GM12875 (cell line): ENCODE measurements around the gene LCN10.

Experiments
- H3K4me3 ChIP-seq: one replicate; pipeline ENCODE4 v1.5.1; 2011; ENCODE audit warnings: low read depth, low read length, control low read depth
- CTCF ChIP-seq: IDR thresholded peaks from 2 replicates; pipeline ENCODE4 v1.5.1; 2011; ENCODE audit warnings: low read depth, mild to moderate bottlenecking, control low read depth, inconsistent platforms, low read length, moderate library complexity, borderline replicate concordance; ENCODE audit not compliant: insufficient read depth

LCN10 gene

GRCh38 chr9:136751244-136751643 lies 8.5 kb upstream of the LCN10 start:
- TF ChIP-seq CTCF: no peak
- no peak overlapping the region for H3K4me3 ChIP-seq

GRCh38 chr9:136750526-136750925 lies 7.8 kb upstream of the LCN10 start:
- no peak overlapping the region for H3K4me3 ChIP-seq
- no peak for TF ChIP-seq CTCF

GRCh38 chr9:136748666-136749611 lies 6.2 kb upstream of the LCN10 start:
- TF ChIP-seq CTCF: no peak
- no peak overlapping the region for H3K4me3 ChIP-seq

- H3K4me3 ChIP-seq: no peak within 1 kb of the TSS
- no peak for TF ChIP-seq CTCF
Measured at GRCh38 chr9:136748201-136748600, 5.5 kb upstream of the LCN10 start, which contains the start of gene LCN6. Gene LCN6 (minus strand): TSS chr9:136748525. CDS start chr9:136748483, 42 bp downstream.

GRCh38 chr9:136747161-136748060 lies 4.7 kb upstream of the LCN10 start:
- H3K4me3 ChIP-seq: no peak overlapping the region
- TF ChIP-seq CTCF: no peak

- H3K4me3 ChIP-seq: no peak overlapping the region
- TF ChIP-seq CTCF: no peak
Measured at GRCh38 chr9:136746621-136747020, 3.9 kb upstream of the LCN10 start.

GRCh38 chr9:136746155-136746490 lies 3.4 kb upstream of the LCN10 start:
- TF ChIP-seq CTCF: no peak
- no peak overlapping the region for H3K4me3 ChIP-seq
